ENCODE measurements around the gene ANO10. TPM values are rescaled to one million over a fixed set of nuclear protein-coding genes. Genes with fewer than 3 reads are reported as not detected.

Gene ANO10
- total RNA-seq, 1 experiment from 2014 or later: 9.7 TPM

DNA sequence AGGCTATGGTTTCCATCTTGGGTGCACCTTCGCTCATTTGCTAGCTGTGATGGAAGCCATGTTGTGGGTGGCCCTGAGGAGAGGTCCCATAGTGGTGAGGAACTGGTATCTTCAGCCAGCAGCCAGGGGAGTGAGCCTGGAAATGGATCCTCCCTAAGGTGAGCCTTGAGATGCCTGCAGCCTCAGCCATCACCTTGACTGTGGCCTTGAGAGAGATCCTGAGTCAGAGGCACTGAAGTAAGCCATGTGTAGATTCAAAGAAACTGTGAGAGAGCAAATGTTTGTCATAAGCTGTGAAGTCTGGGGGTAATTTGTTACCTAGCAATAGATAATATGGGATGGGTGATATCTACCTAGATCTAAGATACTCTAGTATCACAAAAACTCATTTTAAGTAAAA lies 230.2 kb downstream of the ANO10 start:
- no peaks in the 10 kb centered on the region for H3K27me3 ChIP-seq (replicated peaks; ENCODE audit: insufficient read depth, low read depth, low read length, poor library complexity)
- TF ChIP-seq EZH2 (IDR thresholded peaks at IDR 0.05; ENCODE audit: borderline replicate concordance, low read depth, low read length, poor library complexity, severe bottlenecking): no peak
- TF ChIP-seq CTCF (conservative IDR thresholded peaks at IDR 0.05; ENCODE audit: low read depth, low read length): no peak
- no peaks in the 10 kb centered on the region for H3K4me1 ChIP-seq (ENCODE audit: insufficient read depth, low read length, poor library complexity, severe bottlenecking)
- DNase-seq (ENCODE audit: low spot score): no peak
- no TSS peak for BruUV-seq (replicated peaks)
- H3K27ac ChIP-seq (ENCODE audit: low read depth, low read length, poor library complexity, severe bottlenecking): no peak overlapping the region
- H3K36me3 ChIP-seq (ENCODE audit: insufficient read depth, low read length, poor library complexity, severe bottlenecking): no peaks in the 10 kb centered on the region
- CTCF ChIA-PET: no interaction called here
- intact Hi-C loops (cut with micrococcal nuclease; ENCODE audit: unreplicated experiment): no loop called here
- no peak overlapping the region for H3K4me3 ChIP-seq (ENCODE audit: low read depth, low read length, poor library complexity, severe bottlenecking)
- POLR2A ChIA-PET (ENCODE audit: low non-redundant PET): no interaction called here
- H3K9me3 ChIP-seq (ENCODE audit: low read depth, low read length, poor library complexity, severe bottlenecking): no peaks in the 10 kb centered on the region

DNA sequence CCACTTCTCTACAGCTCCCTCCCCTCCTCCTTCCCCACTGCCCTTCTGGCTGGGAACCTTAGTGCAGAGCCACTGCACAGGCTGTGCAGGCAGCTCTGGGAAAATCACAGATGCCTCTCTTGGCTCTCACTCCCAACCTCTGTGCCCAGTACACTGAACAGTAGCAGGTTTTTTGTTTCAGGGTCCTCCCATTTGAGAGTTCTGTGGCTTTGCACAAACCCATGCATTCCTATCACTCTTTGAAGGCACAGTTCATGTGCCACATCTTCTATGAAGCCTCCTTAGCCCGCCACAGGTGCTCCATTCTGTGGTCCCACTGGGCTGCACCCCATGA lies 231.6 kb downstream of the ANO10 start:
- BruUV-seq (replicated peaks): no TSS peak
- ChIA-PET POLR2A (ENCODE audit: low non-redundant PET) (no interaction called here), CTCF (no interaction called here)

DNA sequence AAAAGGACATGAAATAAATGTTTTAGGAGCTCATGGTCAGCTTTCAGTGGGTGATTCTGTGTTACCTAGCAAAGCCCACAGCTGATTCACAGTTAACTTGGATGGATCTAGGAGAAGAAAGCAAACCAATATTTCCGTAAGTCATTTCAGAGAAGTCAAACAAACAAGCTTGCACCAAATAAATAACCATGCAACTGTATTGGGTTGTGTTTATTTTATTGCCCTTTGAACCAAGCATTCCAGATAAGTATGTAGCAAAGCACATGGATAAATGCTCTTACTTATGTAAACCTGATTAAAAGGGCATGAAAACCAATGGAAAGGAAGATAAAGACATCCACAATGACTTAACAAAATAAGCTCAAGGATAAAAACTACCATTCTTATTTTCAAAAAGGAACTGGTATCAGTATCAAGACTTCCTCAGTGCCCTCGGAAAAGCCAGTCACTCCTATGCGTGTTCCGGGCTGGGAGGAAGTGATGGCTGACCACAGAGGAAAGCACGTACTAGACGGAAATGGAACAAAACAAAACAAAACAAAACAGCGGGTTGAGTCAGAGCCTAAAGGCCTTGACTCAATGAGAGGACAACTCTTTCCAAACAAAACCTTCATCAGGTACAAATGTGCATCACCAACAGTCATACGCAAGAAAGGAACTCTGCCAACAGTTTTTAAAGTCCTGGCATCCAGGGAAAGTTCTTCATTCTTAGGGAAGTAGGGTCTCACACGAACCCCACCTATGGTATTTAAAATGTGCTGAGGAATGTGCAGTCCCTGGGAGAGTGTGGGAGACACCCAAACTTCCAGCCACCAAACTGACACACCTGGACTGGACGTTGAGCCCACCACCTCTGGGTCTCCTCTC lies 232.2 kb downstream of the ANO10 start:
- H3K4me1 ChIP-seq (ENCODE audit: insufficient read depth, low read length, poor library complexity, severe bottlenecking): no peaks in the 10 kb centered on the region
- no peaks in the 10 kb centered on the region for H3K27me3 ChIP-seq (replicated peaks; ENCODE audit: insufficient read depth, low read depth, low read length, poor library complexity)
- ChIA-PET CTCF (no interaction called here), POLR2A (ENCODE audit: low non-redundant PET) (no interaction called here)
- BruUV-seq (replicated peaks): no TSS peak
- H3K9me3 ChIP-seq (ENCODE audit: low read depth, low read length, poor library complexity, severe bottlenecking): no peaks in the 10 kb centered on the region
- no peaks in the 10 kb centered on the region for H3K36me3 ChIP-seq (ENCODE audit: insufficient read depth, low read length, poor library complexity, severe bottlenecking)
- no peak overlapping the region for H3K27ac ChIP-seq (ENCODE audit: low read depth, low read length, poor library complexity, severe bottlenecking)
- DNase-seq (ENCODE audit: low spot score): no peak
- TF ChIP-seq EZH2 (IDR thresholded peaks at IDR 0.05; ENCODE audit: borderline replicate concordance, low read depth, low read length, poor library complexity, severe bottlenecking) (no peak), CTCF (conservative IDR thresholded peaks at IDR 0.05; ENCODE audit: low read depth, low read length) (no peak)
- intact Hi-C loops (cut with micrococcal nuclease; ENCODE audit: unreplicated experiment): no loop called here
- H3K4me3 ChIP-seq (ENCODE audit: low read depth, low read length, poor library complexity, severe bottlenecking): no peak overlapping the region

More for the DNA sequence above, 231.6 kb downstream of the ANO10 start:
- no peak overlapping the region for H3K4me3 ChIP-seq (ENCODE audit: low read depth, low read length, poor library complexity, severe bottlenecking)
- intact Hi-C loops (cut with micrococcal nuclease; ENCODE audit: unreplicated experiment): no loop called here
- H3K27me3 ChIP-seq (replicated peaks; ENCODE audit: insufficient read depth, low read depth, low read length, poor library complexity): no peaks in the 10 kb centered on the region
- no peaks in the 10 kb centered on the region for H3K4me1 ChIP-seq (ENCODE audit: insufficient read depth, low read length, poor library complexity, severe bottlenecking)
- no peaks in the 10 kb centered on the region for H3K36me3 ChIP-seq (ENCODE audit: insufficient read depth, low read length, poor library complexity, severe bottlenecking)
- H3K9me3 ChIP-seq (ENCODE audit: low read depth, low read length, poor library complexity, severe bottlenecking): no peaks in the 10 kb centered on the region
- no peak for DNase-seq (ENCODE audit: low spot score)
- no peak overlapping the region for H3K27ac ChIP-seq (ENCODE audit: low read depth, low read length, poor library complexity, severe bottlenecking)
- TF ChIP-seq EZH2 (IDR thresholded peaks at IDR 0.05; ENCODE audit: borderline replicate concordance, low read depth, low read length, poor library complexity, severe bottlenecking) (no peak), CTCF (conservative IDR thresholded peaks at IDR 0.05; ENCODE audit: low read depth, low read length) (no peak)
